H9 (cell line): ENCODE measurements around the gene CDYL. TPM values are rescaled to one million over a fixed set of nuclear protein-coding genes. Genes with fewer than 3 reads are reported as not detected.

Source experiments
- DNase-seq: peaks from one replicate; pipeline ENCODE4 v3.0.0-alpha.2; 2017
- H2AFZ ChIP-seq: one replicate; pipeline ENCODE4 v1.6.1; 2013; ENCODE audit warnings: mild to moderate bottlenecking, low read length, control low read depth, moderate library complexity
- H2AK5ac ChIP-seq: 2 replicates; pipeline ENCODE4 v1.6.1; 2013; ENCODE audit warnings: low read length, control low read depth, mixed read lengths; ENCODE audit not compliant: insufficient read length
- H2BK120ac ChIP-seq: one replicate; pipeline ENCODE4 v1.6.1; 2013; ENCODE audit warnings: low read depth, mild to moderate bottlenecking, low read length, control low read depth, inconsistent platforms; ENCODE audit not compliant: poor library complexity, severe bottlenecking
- H2BK12ac ChIP-seq: 2 replicates; pipeline ENCODE4 v1.6.1; 2013; ENCODE audit warnings: low read length, control low read depth, mixed read lengths, low read depth; ENCODE audit not compliant: insufficient read length
- H2BK15ac ChIP-seq: 2 replicates; pipeline ENCODE4 v1.6.1; 2013; ENCODE audit warnings: low read depth, low read length, control low read depth
- H2BK20ac ChIP-seq: one replicate; pipeline ENCODE4 v1.6.1; 2013; ENCODE audit warnings: low read depth, mild to moderate bottlenecking, low read length, control low read depth, inconsistent platforms; ENCODE audit not compliant: poor library complexity, severe bottlenecking
- H2BK5ac ChIP-seq: 2 replicates; pipeline ENCODE4 v1.6.1; 2013; ENCODE audit warnings: low read length, control low read depth, mixed read lengths; ENCODE audit not compliant: insufficient read length
- H3K14ac ChIP-seq: 2 replicates; pipeline ENCODE4 v1.6.1; 2013; ENCODE audit warnings: low read length, control low read depth; ENCODE audit not compliant: insufficient read depth
- H3K18ac ChIP-seq: 2 replicates; pipeline ENCODE4 v1.6.1; 2013; ENCODE audit warnings: low read depth, mild to moderate bottlenecking, mixed read lengths, low read length, control low read depth; ENCODE audit not compliant: insufficient read length
- H3K23ac ChIP-seq: 2 replicates; pipeline ENCODE4 v1.6.1; 2013; ENCODE audit warnings: low read length, control low read depth, mixed read lengths, low read depth; ENCODE audit not compliant: insufficient read length
- H3K23me2 ChIP-seq: 2 replicates; pipeline ENCODE4 v1.6.1; 2013; ENCODE audit warnings: low read depth, mild to moderate bottlenecking, mixed read lengths, low read length, control low read depth; ENCODE audit not compliant: insufficient read length, poor library complexity, severe bottlenecking
- H3K27ac ChIP-seq: 2 replicates; pipeline ENCODE4 v1.5.1; 2013; ENCODE audit warnings: low read length, control low read depth, mixed read lengths, low read depth; ENCODE audit not compliant: insufficient read length
- H3K27me3 ChIP-seq: 2 replicates; pipeline ENCODE4 v1.6.1; 2013; ENCODE audit warnings: low read length, control low read depth, inconsistent platforms; ENCODE audit not compliant: insufficient read depth
- H3K4ac ChIP-seq: 2 replicates; pipeline ENCODE4 v1.6.1; 2013; ENCODE audit warnings: low read depth, mild to moderate bottlenecking, control low read depth, inconsistent platforms, low read length, moderate library complexity
- H3K4me1 ChIP-seq: 2 replicates; pipeline ENCODE4 v1.6.1; 2013; ENCODE audit warnings: low read length, control low read depth, inconsistent platforms; ENCODE audit not compliant: insufficient read depth
- H3K4me2 ChIP-seq: 2 replicates; pipeline ENCODE4 v1.6.1; 2013; ENCODE audit warnings: low read length, control low read depth, mixed read lengths; ENCODE audit not compliant: insufficient read length, insufficient read depth
- H3K56ac ChIP-seq: 2 replicates; pipeline ENCODE4 v1.6.1; 2013; ENCODE audit warnings: low read depth, mild to moderate bottlenecking, mixed read lengths, low read length, control low read depth; ENCODE audit not compliant: insufficient read length
- H3K79me1 ChIP-seq: 2 replicates; pipeline ENCODE4 v1.6.1; 2013; ENCODE audit warnings: low read depth, mild to moderate bottlenecking, moderate library complexity, low read length, control low read depth, inconsistent platforms; ENCODE audit not compliant: insufficient read depth, poor library complexity, severe bottlenecking
- H3K79me2 ChIP-seq: 2 replicates; pipeline ENCODE4 v1.6.1; 2013; ENCODE audit warnings: low read length, control low read depth, inconsistent platforms; ENCODE audit not compliant: insufficient read depth
- H3K9ac ChIP-seq: 2 replicates; pipeline ENCODE4 v1.6.1; 2013; ENCODE audit warnings: low read length, control low read depth, mixed read lengths; ENCODE audit not compliant: insufficient read length; ENCODE audit errors: extremely low read depth
- H3K9me3 ChIP-seq: one replicate; pipeline ENCODE4 v1.6.1; 2013; ENCODE audit warnings: low read depth, low read length, inconsistent platforms; ENCODE audit not compliant: control insufficient read depth
- H3T11ph ChIP-seq: one replicate; pipeline ENCODE4 v1.6.1; 2013; ENCODE audit warnings: mild to moderate bottlenecking, low read length, control low read depth, inconsistent platforms
- H4K20me1 ChIP-seq: one replicate; pipeline ENCODE4 v1.6.1; 2013; ENCODE audit not compliant: control insufficient read depth, insufficient read length, insufficient read depth
- H4K5ac ChIP-seq: 2 replicates; pipeline ENCODE4 v1.6.1; 2013; ENCODE audit warnings: low read depth, mild to moderate bottlenecking, mixed read lengths, low read length, control low read depth; ENCODE audit not compliant: insufficient read length
- H4K8ac ChIP-seq: replicated peaks from 2 replicates; pipeline ENCODE4 v1.6.1; 2013; ENCODE audit warnings: low read length, control low read depth, mixed read lengths, low read depth; ENCODE audit not compliant: insufficient read length
- H4K91ac ChIP-seq: 2 replicates; pipeline ENCODE4 v1.6.1; 2013; ENCODE audit warnings: low read depth, mild to moderate bottlenecking, moderate library complexity, mixed read lengths, low read length, control low read depth; ENCODE audit not compliant: insufficient read length
- H3K27ac Mint-ChIP-seq, 3 experiments: 2 replicates in 2 of 3; 3 replicates in 1 of 3; pipeline ENCODE4 v1.8.0; 2020 to 2021; ENCODE audit warnings: mixed read lengths in 3 of 3, mild to moderate bottlenecking in 1 of 3, moderate library complexity in 1 of 3
- H3K27me3 Mint-ChIP-seq: 2 replicates; pipeline ENCODE4 v1.8.0; 2021; ENCODE audit warnings: low read depth, mild to moderate bottlenecking, moderate library complexity, mixed read lengths
- H3K36me3 Mint-ChIP-seq, 3 experiments: 2 replicates in 2 of 3; 3 replicates in 1 of 3; pipeline ENCODE4 v1.8.0; 2020 to 2021; ENCODE audit warnings: low read depth in 3 of 3, mixed read lengths in 3 of 3; ENCODE audit not compliant: insufficient read depth in 1 of 3
- H3K4me1 Mint-ChIP-seq, 2 experiments: 2 replicates each; pipeline ENCODE4 v1.8.0; 2020; ENCODE audit warnings: mixed read lengths in 2 of 2
- H3K4me3 Mint-ChIP-seq, 2 experiments: 2 replicates in 1 of 2; 3 replicates in 1 of 2; pipeline ENCODE4 v1.8.0; 2020 to 2021; ENCODE audit warnings: mild to moderate bottlenecking in 2 of 2, mixed read lengths in 2 of 2, moderate library complexity in 1 of 2
- H3K9me3 Mint-ChIP-seq, 2 experiments: 2 replicates in 1 of 2; 3 replicates in 1 of 2; pipeline ENCODE4 v1.8.0; 2020; ENCODE audit warnings: mild to moderate bottlenecking in 2 of 2, mixed read lengths in 2 of 2, moderate library complexity in 1 of 2
- CTCF ChIP-seq: fragments of 200-600 bp; sonication (generic); conservative IDR thresholded peaks from 3 replicates; pipeline ENCODE4 v1.8.0; 2021; ENCODE audit warnings: antibody characterized with exemption, mild to moderate bottlenecking
- WGBS: extraction: QIAGEN DNeasy Blood & Tissue Kit; methylation state at CpG from one replicate; pipeline ENCODE4 v1.1.7; 2013; ENCODE audit warnings: missing lambda C conversion rate, low lambda C conversion rate, mixed read lengths; ENCODE audit not compliant: insufficient read length; ENCODE audit errors: extremely low coverage; 5-methylcytosine and 5-hydroxymethylcytosine counted together
- total RNA-seq: library from RNA; stranded (reverse); gene quantifications from 2 replicates; pipeline ENCODE4 v1.2.1, GENCODE V29; 2021

CDYL gene
- total RNA-seq, 1 experiment from 2014 or later: 95.0 TPM

DNA sequence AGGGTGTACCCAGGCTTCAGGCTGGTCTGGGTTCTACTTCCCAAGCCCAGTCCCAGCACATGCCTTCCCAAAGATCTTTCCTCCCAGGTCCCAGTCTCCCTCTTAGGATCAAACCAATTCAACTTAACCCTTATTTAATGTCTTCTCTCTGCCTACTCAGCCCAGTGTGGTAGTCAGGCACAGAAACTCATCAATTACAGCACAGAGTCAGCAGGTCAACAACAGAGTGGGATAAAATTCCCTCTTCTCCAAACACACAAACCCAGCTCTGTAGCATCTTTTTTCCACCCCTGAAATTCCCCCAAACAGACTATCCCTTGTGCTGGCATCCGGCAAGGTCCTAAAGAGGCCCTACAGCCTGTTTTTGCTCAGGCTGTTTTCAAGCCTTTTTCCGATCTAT lies 47.3 kb upstream of the CDYL start:
- no peaks in the 10 kb centered on the region for H3K79me2 ChIP-seq
- no peaks in the 10 kb centered on the region for H3K23me2 ChIP-seq
- no peak overlapping the region for H3K9ac ChIP-seq
- H3K4me3 Mint-ChIP-seq: no peak overlapping the region
- no peak overlapping the region for H3K23ac ChIP-seq
- H4K91ac ChIP-seq: no peak overlapping the region
- H3T11ph ChIP-seq: no peak overlapping the region
- H3K27ac ChIP-seq: no peak overlapping the region
- H3K9me3 Mint-ChIP-seq: no peaks in the 10 kb centered on the region
- no CpG with 5 or more reads among the region's 2 CpGs for WGBS
- H4K8ac ChIP-seq: no peak overlapping the region
- H3K18ac ChIP-seq: no peak overlapping the region
- H3K4me1 Mint-ChIP-seq: peaks cover 21 to 38% of the 10 kb centered on the region in 2 experiments
- no peak overlapping the region for H2BK5ac ChIP-seq
- no peak overlapping the region for H3K14ac ChIP-seq
- H4K5ac ChIP-seq: no peak overlapping the region
- H3K4ac ChIP-seq: no peak overlapping the region
- no peak overlapping the region for H2BK12ac ChIP-seq
- no peaks in the 10 kb centered on the region for H3K79me1 ChIP-seq
- no peak overlapping the region for H2BK20ac ChIP-seq
- no peak for TF ChIP-seq CTCF
- H2AK5ac ChIP-seq: no peak overlapping the region
- no peak overlapping the region for H3K4me2 ChIP-seq
- H3K56ac ChIP-seq: no peak overlapping the region
- peaks cover 12% of the 10 kb centered on the region for H3K27me3 Mint-ChIP-seq
- H3K27me3 ChIP-seq: no peaks in the 10 kb centered on the region
- H2AFZ ChIP-seq: no peak overlapping the region
- H2BK120ac ChIP-seq: no peak overlapping the region
- no peaks in the 10 kb centered on the region for H3K36me3 Mint-ChIP-seq
- peaks cover 2% of the 10 kb centered on the region; the same call in 1 of the 2 replicates for H3K4me1 ChIP-seq
- H2BK15ac ChIP-seq: no peak overlapping the region
- H3K9me3 ChIP-seq: no peaks in the 10 kb centered on the region
- DNase-seq: no peak
- H4K20me1 ChIP-seq: no peaks in the 10 kb centered on the region
- no peak overlapping the region for H3K27ac Mint-ChIP-seq
